Measurements from ENCODE around the gene VAC14.

DNA sequence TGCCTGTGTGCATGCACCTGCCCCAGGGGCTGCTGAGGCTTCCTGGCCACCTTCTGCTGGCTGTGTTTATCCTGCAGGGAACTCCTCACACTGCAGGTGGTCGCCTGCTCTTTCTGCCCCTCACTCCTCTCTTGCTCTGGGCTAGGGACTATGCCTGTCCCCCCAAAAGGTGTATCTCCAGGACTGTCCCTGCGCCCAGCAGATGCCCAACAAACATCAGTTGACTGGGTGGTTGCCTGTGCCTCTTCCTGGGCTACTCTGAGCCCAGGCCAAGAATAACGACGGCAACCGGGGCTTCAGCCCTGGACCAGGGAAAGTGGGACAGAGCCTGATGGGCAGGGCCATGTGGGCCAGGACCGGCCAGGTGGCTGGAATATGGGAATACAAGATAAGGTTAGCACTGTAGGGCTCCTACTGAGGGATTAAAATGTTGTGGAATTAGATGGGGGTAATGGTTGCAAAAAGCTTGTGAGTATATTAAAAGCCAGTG lies 55.4 kb downstream of the VAC14 start:
- TF ChIP-seq CTCF (conservative IDR thresholded peaks at IDR 0.05; ENCODE audit: low read length) (no peak), EZH2phosphoT487 (IDR thresholded peaks at IDR 0.05; ENCODE audit: borderline replicate concordance) (no peak)
